ENCODE measurements around the gene UBN1.
"Not testable (repeated sequence)": the region's sequence is repeated elsewhere in the genome, so short reads cannot be mapped to it uniquely, and the experiment has no call there.

Gene UBN1

DNA sequence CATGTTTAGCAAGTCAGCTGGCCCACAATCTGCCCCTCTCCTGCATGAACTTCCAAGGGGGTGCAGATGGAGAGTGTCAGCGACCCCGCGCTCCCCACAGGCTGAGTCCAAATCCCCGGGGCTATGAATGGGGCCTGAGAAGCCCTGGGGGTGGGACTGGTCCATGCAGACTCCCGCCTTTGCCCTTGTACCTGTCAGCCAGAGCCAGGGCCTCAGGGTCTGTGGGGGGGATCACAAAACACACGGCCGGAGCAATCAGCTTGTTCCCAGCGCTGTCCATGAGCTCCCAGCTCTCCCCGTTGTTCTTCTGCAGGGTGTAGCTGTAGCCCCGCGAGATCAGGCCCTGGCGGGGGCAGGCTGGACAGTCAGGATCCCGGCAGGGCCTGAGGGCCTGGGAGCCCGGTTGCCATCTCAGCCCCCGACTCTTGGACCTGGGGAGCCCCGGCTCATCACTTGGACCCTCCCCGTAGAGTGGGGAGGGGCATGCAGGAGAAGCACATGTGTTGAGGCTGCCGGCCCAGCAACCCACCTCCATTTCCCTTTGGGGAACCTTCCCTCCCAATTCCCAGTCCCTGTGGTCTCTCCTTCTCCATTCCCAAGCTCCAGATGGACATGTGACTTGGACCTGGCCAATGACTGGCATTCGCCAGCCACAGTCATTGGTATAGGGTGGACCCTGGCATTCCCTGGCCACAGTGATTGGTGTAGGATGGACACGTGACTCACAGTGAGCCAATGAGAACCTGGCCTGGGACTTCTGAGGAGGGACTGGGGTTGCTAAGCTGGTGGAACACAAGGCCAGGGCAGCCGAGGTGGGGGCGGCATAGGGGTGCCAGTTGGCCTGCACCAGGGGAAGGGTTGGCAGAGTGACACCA is 47.2 kb downstream of the UBN1 start:
- DNase-seq (ENCODE audit: low read depth): peak; percentile 7
- H3K4me3 ChIP-seq (ENCODE audit: low read depth, low read length): no peak overlapping the region
- TF ChIP-seq, protein P1, sequence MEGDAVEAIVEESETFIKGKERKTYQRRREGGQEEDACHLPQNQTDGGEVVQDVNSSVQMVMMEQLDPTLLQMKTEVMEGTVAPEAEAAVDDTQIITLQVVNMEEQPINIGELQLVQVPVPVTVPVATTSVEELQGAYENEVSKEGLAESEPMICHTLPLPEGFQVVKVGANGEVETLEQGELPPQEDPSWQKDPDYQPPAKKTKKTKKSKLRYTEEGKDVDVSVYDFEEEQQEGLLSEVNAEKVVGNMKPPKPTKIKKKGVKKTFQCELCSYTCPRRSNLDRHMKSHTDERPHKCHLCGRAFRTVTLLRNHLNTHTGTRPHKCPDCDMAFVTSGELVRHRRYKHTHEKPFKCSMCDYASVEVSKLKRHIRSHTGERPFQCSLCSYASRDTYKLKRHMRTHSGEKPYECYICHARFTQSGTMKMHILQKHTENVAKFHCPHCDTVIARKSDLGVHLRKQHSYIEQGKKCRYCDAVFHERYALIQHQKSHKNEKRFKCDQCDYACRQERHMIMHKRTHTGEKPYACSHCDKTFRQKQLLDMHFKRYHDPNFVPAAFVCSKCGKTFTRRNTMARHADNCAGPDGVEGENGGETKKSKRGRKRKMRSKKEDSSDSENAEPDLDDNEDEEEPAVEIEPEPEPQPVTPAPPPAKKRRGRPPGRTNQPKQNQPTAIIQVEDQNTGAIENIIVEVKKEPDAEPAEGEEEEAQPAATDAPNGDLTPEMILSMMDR (IDR thresholded peaks at IDR 0.05; ENCODE audit: insufficient read depth, low read depth, low read length, missing control alignments): no peak

DNA sequence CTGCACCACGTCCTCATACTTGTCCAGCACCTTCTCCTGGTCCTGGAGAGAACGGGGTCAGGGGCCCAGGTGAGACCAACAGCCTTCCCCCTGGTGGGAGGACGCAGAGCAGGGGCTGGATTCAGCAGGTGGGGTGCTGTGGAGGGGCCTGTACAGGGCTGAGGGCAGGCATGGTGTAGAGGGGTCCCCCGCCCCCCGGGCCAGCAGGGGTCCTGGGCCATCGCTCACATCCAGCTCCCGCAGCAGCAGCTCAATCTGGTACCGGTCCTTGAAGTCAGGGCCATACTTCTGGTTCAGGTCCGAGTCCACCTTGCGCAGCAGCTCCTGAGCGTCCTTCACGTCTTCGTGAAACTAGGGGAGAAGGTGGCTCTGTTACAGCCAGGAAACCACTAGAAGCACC is 48.1 kb downstream of the UBN1 start:
- TF ChIP-seq, protein P1 (IDR thresholded peaks at IDR 0.05; ENCODE audit: insufficient read depth, low read depth, low read length, missing control alignments): no peak
- DNase-seq (ENCODE audit: low read depth): no peak
- no peak overlapping the region for H3K4me3 ChIP-seq (ENCODE audit: low read depth, low read length)

- DNase-seq (ENCODE audit: low read depth): not testable (repeated sequence)
Measured at GRCh38 chr16:4896761-4897160, 49.5 kb downstream of the UBN1 start.

DNA sequence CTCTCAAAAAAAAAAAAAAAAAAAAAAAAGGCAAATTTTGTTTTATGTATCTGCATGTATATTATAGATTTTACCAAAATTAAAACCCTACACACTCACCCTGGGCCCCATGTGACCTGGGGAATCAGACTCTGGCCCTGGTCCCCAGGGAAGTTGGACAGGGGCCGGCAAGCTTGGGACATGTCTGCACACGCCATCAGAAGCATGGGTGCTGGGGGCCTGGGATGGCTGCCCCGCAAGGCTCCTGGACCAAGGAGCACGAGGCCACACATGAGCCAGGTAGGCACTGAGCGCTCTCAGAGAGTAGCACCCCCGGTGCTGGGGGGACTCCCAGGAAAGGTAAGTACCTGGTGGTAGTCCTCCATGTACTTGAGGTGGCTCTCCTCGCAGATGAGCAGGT is 50.0 kb downstream of the UBN1 start:
- DNase-seq (ENCODE audit: low read depth): no peak
- TF ChIP-seq, protein P1 (IDR thresholded peaks at IDR 0.05; ENCODE audit: insufficient read depth, low read depth, low read length, missing control alignments): no peak

More at GRCh38 chr16:4896761-4897160, 49.5 kb downstream of the UBN1 start:
- not testable (repeated sequence) for H3K4me3 ChIP-seq (ENCODE audit: low read depth, low read length)

GRCh38 chr16:4898811-4899473 is 51.7 kb downstream of the UBN1 start:
- no peak for DNase-seq (ENCODE audit: low read depth)
- TF ChIP-seq, protein P1 (IDR thresholded peaks at IDR 0.05; ENCODE audit: insufficient read depth, low read depth, low read length, missing control alignments): no peak
- H3K4me3 ChIP-seq (ENCODE audit: low read depth, low read length): no peak overlapping the region

More for the DNA sequence above, 50.0 kb downstream of the UBN1 start:
- H3K4me3 ChIP-seq (ENCODE audit: low read depth, low read length): no peak overlapping the region

DNA sequence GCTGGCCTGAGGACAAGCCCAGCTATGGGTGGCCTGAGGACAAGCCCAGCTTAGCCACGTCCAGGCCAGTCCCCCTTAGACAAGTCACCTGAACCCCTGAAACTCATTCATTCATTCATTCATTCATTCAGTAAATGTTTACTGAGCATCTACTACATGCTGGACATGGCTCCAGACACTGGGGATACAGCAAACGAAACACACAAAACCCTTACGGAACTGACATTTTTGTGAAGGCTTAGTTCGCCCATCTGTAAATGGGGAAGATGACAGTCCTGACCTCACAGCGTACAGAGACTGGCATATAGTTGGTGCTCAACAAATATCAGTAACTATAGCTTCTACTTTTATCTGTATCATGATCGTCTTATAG is 52.2 kb downstream of the UBN1 start:
- no peak for DNase-seq (ENCODE audit: low read depth)
- H3K4me3 ChIP-seq (ENCODE audit: low read depth, low read length): no peak overlapping the region

GRCh38 chr16:4900036-4900435 is 52.8 kb downstream of the UBN1 start:
- DNase-seq (ENCODE audit: low read depth): no peak
- H3K4me3 ChIP-seq (ENCODE audit: low read depth, low read length): no peak overlapping the region
- TF ChIP-seq, protein P1 (IDR thresholded peaks at IDR 0.05; ENCODE audit: insufficient read depth, low read depth, low read length, missing control alignments): no peak

More for the DNA sequence above, 52.2 kb downstream of the UBN1 start:
- TF ChIP-seq, protein P1 (IDR thresholded peaks at IDR 0.05; ENCODE audit: insufficient read depth, low read depth, low read length, missing control alignments): no peak

Data from GM12865 (cell line).